A204.1 (cell line): ENCODE data around the gene SSR4.

Experiments used
- FAIRE-seq: peaks from 2 replicates; lab custom pipeline; 2012; peaks lifted over from hg19 to GRCh38; lab: Jason Lieb, UNC

Gene SSR4

GRCh38 chrX:153769865-153770600, 24.4 kb upstream of the SSR4 start:
- no peak for FAIRE-seq

GRCh38 chrX:153770601-153771414, 23.7 kb upstream of the SSR4 start:
- no peak for FAIRE-seq

GRCh38 chrX:153771415-153772315, 22.8 kb upstream of the SSR4 start:
- FAIRE-seq: no peak

GRCh38 chrX:153772316-153773217, 21.9 kb upstream of the SSR4 start:
- no peak for FAIRE-seq

GRCh38 chrX:153773218-153773611, 21.3 kb upstream of the SSR4 start:
- FAIRE-seq: no peak

- FAIRE-seq: no peak
Measured at GRCh38 chrX:153773741-153774575, 20.5 kb upstream of the SSR4 start.

- FAIRE-seq: no peak
Measured at GRCh38 chrX:153774576-153775292, 19.7 kb upstream of the SSR4 start.

- no peak for FAIRE-seq
Measured at GRCh38 chrX:153775293-153776119, 19.0 kb upstream of the SSR4 start.

- FAIRE-seq: no peak
Measured at GRCh38 chrX:153776120-153776599, 18.3 kb upstream of the SSR4 start.

GRCh38 chrX:153776611-153777045, 17.8 kb upstream of the SSR4 start:
- no peak for FAIRE-seq

- no peak for FAIRE-seq
Measured at GRCh38 chrX:153777261-153778090, 17.0 kb upstream of the SSR4 start.

GRCh38 chrX:153778181-153778580, 16.3 kb upstream of the SSR4 start:
- no peak for FAIRE-seq

- FAIRE-seq: no peak
Measured at GRCh38 chrX:153778684-153779101, 15.8 kb upstream of the SSR4 start.

- no peak for FAIRE-seq
Measured at GRCh38 chrX:153779891-153780677, 14.4 kb upstream of the SSR4 start.

- no peak for FAIRE-seq
Measured at GRCh38 chrX:153780678-153781427, 13.6 kb upstream of the SSR4 start, which contains the start of gene SRPK3. TSS of gene SRPK3 (plus strand) at chrX:153781041. CDS start at chrX:153781087, 46 bp downstream.

GRCh38 chrX:153781428-153782047, 12.9 kb upstream of the SSR4 start:
- FAIRE-seq: no peak
